A549 (cell line): Measurements from ENCODE around the gene GTF3C1.

Source experiments
- BHLHE40 ChIP-seq: IDR thresholded peaks from 2 replicates; pipeline ENCODE4 v1.6.1; 2012; ENCODE audit warnings: low read depth, low read length, inconsistent platforms
- CEBPB ChIP-seq, 2 experiments: fragments of >200 bp in 1 of 2; sonication (Bioruptor Twin) in 1 of 2; formaldehyde crosslinking in 1 of 2; IDR thresholded peaks; 2 replicates each; pipeline ENCODE4 v1.6.1; 2012 to 2016
- EP300 ChIP-seq, 2 experiments: fragments of >200 bp; sonication (Bioruptor Twin); formaldehyde crosslinking; IDR thresholded peaks; 2 replicates in 1 of 2; 3 replicates in 1 of 2; pipeline ENCODE4 v1.6.1; 2016 to 2017
- FOSB ChIP-seq: fragments of 250-450 bp; sonication (Bioruptor Pico); IDR thresholded peaks from 2 replicates; pipeline ENCODE4 v1.5.0; 2020; ENCODE audit warnings: mild to moderate bottlenecking, moderate library complexity
- JUNB ChIP-seq: fragments of >200 bp; sonication (Bioruptor Twin); formaldehyde crosslinking; IDR thresholded peaks from 2 replicates; pipeline ENCODE4 v1.6.1; 2016
- NFE2L2 ChIP-seq: fragments of 150-350 bp; conservative IDR thresholded peaks from 2 replicates; pipeline ENCODE4 v1.6.1; 2014; ENCODE audit warnings: low read length
- PHF8 ChIP-seq: fragments of 200-600 bp; sonication (generic); IDR thresholded peaks from 2 replicates; pipeline ENCODE4 v1.6.1; 2016; ENCODE audit warnings: low read depth, mild to moderate bottlenecking, antibody characterized with exemption, moderate library complexity, borderline replicate concordance
- POLR2A ChIP-seq: IDR thresholded peaks from 2 replicates; pipeline ENCODE4 v1.6.1; 2012; ENCODE audit warnings: mild to moderate bottlenecking, low read length
- ZSCAN20 ChIP-seq: fragments of 250-450 bp; sonication (Bioruptor Pico); IDR thresholded peaks from 2 replicates; pipeline ENCODE4 v1.8.0; 2022; ENCODE audit warnings: mild to moderate bottlenecking, moderate library complexity
- TF ChIP-seq, protein P1 (sequence below): fragments of 450-650 bp; IDR thresholded peaks from 2 replicates; pipeline ENCODE4 v1.6.1; 2014; ENCODE audit warnings: antibody characterized with exemption
- TF ChIP-seq, protein P2 (sequence below): fragments of >200 bp; sonication (Bioruptor Twin); formaldehyde crosslinking; IDR thresholded peaks from 3 replicates; pipeline ENCODE4 v1.5.1; 2016
- TF ChIP-seq, protein P3 (sequence below): IDR thresholded peaks from 2 replicates; pipeline ENCODE4 v1.6.1; 2012; ENCODE audit warnings: low read depth, borderline replicate concordance
- TF ChIP-seq, protein P4 (sequence below): IDR thresholded peaks from 2 replicates; pipeline ENCODE4 v1.6.1; 2012

DNA sequence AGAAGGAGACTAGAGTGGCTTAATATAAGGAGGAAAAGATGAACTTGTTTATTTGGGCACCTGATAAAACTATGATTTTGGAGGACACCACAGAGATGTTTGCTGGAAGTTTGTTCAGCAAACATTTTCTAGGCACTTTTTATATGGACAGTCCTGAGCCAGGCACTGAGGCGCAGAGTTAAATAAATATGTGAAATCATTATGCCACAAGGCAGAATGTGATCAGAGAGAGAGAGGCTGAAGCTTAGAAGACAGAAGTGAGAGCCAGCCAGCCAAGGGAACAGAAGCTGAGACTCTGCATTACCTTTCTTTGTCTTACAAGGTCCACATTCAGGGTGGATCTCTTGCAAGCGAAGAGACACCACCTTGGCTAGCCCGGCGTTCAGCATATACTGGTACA lies 21.4 kb downstream of the GTF3C1 start:
- TF ChIP-seq FOSB (CRISPR knock-in tag) (no peak), ZSCAN20 (CRISPR knock-in tag) (no peak), POLR2A (no peak), BHLHE40 (no peak), JUNB (no peak), CEBPB (IDR thresholded peaks at IDR 0.05) (no peak), PHF8 (no peak), NFE2L2 (no peak), EP300 (IDR thresholded peaks at IDR 0.05) (no peak)
- TF ChIP-seq, protein P1, sequence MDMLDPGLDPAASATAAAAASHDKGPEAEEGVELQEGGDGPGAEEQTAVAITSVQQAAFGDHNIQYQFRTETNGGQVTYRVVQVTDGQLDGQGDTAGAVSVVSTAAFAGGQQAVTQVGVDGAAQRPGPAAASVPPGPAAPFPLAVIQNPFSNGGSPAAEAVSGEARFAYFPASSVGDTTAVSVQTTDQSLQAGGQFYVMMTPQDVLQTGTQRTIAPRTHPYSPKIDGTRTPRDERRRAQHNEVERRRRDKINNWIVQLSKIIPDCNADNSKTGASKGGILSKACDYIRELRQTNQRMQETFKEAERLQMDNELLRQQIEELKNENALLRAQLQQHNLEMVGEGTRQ: no peak
- TF ChIP-seq, protein P2, sequence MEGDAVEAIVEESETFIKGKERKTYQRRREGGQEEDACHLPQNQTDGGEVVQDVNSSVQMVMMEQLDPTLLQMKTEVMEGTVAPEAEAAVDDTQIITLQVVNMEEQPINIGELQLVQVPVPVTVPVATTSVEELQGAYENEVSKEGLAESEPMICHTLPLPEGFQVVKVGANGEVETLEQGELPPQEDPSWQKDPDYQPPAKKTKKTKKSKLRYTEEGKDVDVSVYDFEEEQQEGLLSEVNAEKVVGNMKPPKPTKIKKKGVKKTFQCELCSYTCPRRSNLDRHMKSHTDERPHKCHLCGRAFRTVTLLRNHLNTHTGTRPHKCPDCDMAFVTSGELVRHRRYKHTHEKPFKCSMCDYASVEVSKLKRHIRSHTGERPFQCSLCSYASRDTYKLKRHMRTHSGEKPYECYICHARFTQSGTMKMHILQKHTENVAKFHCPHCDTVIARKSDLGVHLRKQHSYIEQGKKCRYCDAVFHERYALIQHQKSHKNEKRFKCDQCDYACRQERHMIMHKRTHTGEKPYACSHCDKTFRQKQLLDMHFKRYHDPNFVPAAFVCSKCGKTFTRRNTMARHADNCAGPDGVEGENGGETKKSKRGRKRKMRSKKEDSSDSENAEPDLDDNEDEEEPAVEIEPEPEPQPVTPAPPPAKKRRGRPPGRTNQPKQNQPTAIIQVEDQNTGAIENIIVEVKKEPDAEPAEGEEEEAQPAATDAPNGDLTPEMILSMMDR: no peak
- TF ChIP-seq, protein P3, sequence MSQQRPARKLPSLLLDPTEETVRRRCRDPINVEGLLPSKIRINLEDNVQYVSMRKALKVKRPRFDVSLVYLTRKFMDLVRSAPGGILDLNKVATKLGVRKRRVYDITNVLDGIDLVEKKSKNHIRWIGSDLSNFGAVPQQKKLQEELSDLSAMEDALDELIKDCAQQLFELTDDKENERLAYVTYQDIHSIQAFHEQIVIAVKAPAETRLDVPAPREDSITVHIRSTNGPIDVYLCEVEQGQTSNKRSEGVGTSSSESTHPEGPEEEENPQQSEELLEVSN: no peak
- TF ChIP-seq, protein P4, sequence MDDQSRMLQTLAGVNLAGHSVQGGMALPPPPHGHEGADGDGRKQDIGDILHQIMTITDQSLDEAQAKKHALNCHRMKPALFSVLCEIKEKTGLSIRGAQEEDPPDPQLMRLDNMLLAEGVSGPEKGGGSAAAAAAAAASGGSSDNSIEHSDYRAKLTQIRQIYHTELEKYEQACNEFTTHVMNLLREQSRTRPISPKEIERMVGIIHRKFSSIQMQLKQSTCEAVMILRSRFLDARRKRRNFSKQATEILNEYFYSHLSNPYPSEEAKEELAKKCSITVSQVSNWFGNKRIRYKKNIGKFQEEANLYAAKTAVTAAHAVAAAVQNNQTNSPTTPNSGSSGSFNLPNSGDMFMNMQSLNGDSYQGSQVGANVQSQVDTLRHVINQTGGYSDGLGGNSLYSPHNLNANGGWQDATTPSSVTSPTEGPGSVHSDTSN: no peak
